ENCODE results near the gene ATF6. TPM values are rescaled to one million over a fixed set of nuclear protein-coding genes. Genes with fewer than 3 reads are reported as not detected.

The ATF6 gene
- total RNA-seq, 1 experiment from 2014 or later = 16.4 TPM

DNA sequence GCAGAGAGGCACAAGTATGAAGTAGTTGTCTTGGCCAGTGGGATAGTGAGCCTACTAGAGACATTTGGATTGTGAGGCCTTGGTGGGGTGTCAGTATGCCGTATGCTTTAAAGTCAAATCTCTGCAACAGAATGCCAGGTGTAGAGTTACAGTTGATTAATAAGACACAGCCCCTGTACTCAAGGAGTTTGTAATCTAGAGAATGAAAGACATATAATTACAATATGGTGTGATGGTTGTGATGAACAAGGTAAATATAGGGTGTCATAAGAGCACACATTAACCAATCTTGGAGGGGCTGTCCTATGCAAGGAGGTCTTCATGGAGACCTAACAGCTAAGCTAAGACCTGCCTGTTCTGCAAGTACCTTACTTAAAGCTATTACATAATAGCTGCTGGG lies 113.1 kb downstream of the ATF6 start:
- H3K27me3 ChIP-seq (ENCODE audit: control insufficient read depth, insufficient read depth, low read length) = no peaks in the 10 kb centered on the region
- TF ChIP-seq TCF7L2 (IDR thresholded peaks at IDR 0.05; ENCODE audit: low read depth, low read length) (no peak), POLR2AphosphoS5 (IDR thresholded peaks at IDR 0.05; ENCODE audit: low read depth, low read length) (no peak), SIN3A (IDR thresholded peaks at IDR 0.05; ENCODE audit: borderline replicate concordance, insufficient read depth, low read depth, low read length) (no peak)
- TF ChIP-seq, protein P1, sequence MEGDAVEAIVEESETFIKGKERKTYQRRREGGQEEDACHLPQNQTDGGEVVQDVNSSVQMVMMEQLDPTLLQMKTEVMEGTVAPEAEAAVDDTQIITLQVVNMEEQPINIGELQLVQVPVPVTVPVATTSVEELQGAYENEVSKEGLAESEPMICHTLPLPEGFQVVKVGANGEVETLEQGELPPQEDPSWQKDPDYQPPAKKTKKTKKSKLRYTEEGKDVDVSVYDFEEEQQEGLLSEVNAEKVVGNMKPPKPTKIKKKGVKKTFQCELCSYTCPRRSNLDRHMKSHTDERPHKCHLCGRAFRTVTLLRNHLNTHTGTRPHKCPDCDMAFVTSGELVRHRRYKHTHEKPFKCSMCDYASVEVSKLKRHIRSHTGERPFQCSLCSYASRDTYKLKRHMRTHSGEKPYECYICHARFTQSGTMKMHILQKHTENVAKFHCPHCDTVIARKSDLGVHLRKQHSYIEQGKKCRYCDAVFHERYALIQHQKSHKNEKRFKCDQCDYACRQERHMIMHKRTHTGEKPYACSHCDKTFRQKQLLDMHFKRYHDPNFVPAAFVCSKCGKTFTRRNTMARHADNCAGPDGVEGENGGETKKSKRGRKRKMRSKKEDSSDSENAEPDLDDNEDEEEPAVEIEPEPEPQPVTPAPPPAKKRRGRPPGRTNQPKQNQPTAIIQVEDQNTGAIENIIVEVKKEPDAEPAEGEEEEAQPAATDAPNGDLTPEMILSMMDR (IDR thresholded peaks at IDR 0.05) = no peak
- TF ChIP-seq, protein P2, sequence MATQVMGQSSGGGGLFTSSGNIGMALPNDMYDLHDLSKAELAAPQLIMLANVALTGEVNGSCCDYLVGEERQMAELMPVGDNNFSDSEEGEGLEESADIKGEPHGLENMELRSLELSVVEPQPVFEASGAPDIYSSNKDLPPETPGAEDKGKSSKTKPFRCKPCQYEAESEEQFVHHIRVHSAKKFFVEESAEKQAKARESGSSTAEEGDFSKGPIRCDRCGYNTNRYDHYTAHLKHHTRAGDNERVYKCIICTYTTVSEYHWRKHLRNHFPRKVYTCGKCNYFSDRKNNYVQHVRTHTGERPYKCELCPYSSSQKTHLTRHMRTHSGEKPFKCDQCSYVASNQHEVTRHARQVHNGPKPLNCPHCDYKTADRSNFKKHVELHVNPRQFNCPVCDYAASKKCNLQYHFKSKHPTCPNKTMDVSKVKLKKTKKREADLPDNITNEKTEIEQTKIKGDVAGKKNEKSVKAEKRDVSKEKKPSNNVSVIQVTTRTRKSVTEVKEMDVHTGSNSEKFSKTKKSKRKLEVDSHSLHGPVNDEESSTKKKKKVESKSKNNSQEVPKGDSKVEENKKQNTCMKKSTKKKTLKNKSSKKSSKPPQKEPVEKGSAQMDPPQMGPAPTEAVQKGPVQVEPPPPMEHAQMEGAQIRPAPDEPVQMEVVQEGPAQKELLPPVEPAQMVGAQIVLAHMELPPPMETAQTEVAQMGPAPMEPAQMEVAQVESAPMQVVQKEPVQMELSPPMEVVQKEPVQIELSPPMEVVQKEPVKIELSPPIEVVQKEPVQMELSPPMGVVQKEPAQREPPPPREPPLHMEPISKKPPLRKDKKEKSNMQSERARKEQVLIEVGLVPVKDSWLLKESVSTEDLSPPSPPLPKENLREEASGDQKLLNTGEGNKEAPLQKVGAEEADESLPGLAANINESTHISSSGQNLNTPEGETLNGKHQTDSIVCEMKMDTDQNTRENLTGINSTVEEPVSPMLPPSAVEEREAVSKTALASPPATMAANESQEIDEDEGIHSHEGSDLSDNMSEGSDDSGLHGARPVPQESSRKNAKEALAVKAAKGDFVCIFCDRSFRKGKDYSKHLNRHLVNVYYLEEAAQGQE (IDR thresholded peaks at IDR 0.05; ENCODE audit: insufficient read depth in 1 of 2, low read depth in 2 of 2, low read length in 1 of 2) = no peak
- no TSS peak for BruUV-seq (replicated peaks)
- in situ Hi-C loops (cut with HindIII; ENCODE audit: low pct_unique_long_range_greater_than_20kb, low sequenced_read_pairs) = no loop called here
- intact Hi-C loops (cut with micrococcal nuclease; ENCODE audit: unreplicated experiment) = loop anchor here (10.0 kb wide), 1 partner anchor 46 kb away; no protein-coding TSS in a partner anchor
- H3K4me1 ChIP-seq (ENCODE audit: control insufficient read depth, insufficient read depth, low read length) = no peaks in the 10 kb centered on the region; the same call in 1 of the 2 replicates
- DNase-seq (ENCODE audit: low read depth, low spot score) (no peak), ATAC-seq (no peak)
- H3K27ac ChIP-seq (ENCODE audit: low read length) = no peak overlapping the region
- ChIA-PET CTCF (no interaction called here), POLR2A (no interaction called here)
- no peaks in the 10 kb centered on the region for H3K9me3 ChIP-seq (ENCODE audit: control insufficient read depth, insufficient read depth, low read depth, low read length)
- H3K36me3 ChIP-seq (ENCODE audit: control insufficient read depth, insufficient read depth, low read length) = no peaks in the 10 kb centered on the region
- H3K4me3 ChIP-seq (ENCODE audit: low read depth in 2 of 2, low read length in 2 of 2) = no peak overlapping the region

DNA sequence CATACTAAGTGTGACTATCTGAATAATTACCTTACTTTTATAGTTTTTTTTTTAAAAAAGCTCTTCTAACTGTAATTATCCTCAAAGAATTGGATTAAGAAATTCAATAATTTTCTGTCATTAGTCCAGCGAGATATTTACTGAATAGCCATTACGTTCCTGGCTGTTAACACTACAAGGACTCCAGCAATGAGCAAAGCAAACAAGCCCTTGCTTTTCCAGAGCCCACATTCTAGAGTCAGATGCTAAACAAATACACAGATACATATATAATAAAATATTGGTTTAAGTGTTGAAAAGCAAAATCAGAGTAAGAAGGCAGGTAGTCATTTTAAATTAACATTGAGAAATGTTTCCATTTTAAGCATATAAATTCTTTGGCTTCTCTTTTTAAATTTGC lies 118.4 kb downstream of the ATF6 start:
- H3K4me1 ChIP-seq (ENCODE audit: control insufficient read depth, insufficient read depth, low read length) = no peaks in the 10 kb centered on the region; the same call in 1 of the 2 replicates
- DNase-seq (ENCODE audit: low read depth, low spot score) (no peak), ATAC-seq (no peak)
- H3K9me3 ChIP-seq (ENCODE audit: control insufficient read depth, insufficient read depth, low read depth, low read length) = no peaks in the 10 kb centered on the region
- in situ Hi-C loops (cut with HindIII; ENCODE audit: low pct_unique_long_range_greater_than_20kb, low sequenced_read_pairs) (no loop called here), intact Hi-C loops (cut with micrococcal nuclease; ENCODE audit: unreplicated experiment) (no loop called here)
- H3K27me3 ChIP-seq (ENCODE audit: control insufficient read depth, insufficient read depth, low read length) = no peaks in the 10 kb centered on the region
- TF ChIP-seq SIN3A (IDR thresholded peaks at IDR 0.05; ENCODE audit: borderline replicate concordance, insufficient read depth, low read depth, low read length) = no peak
- TF ChIP-seq, protein P2 (IDR thresholded peaks at IDR 0.05; ENCODE audit: insufficient read depth in 1 of 2, low read depth in 2 of 2, low read length in 1 of 2) = no peak
- TF ChIP-seq TCF7L2 (IDR thresholded peaks at IDR 0.05; ENCODE audit: low read depth, low read length) = no peak
- TF ChIP-seq POLR2AphosphoS5 (IDR thresholded peaks at IDR 0.05; ENCODE audit: low read depth, low read length) = no peak
- TF ChIP-seq, protein P1 (IDR thresholded peaks at IDR 0.05) = no peak
- H3K27ac ChIP-seq (ENCODE audit: low read length) = no peak overlapping the region
- H3K36me3 ChIP-seq (ENCODE audit: control insufficient read depth, insufficient read depth, low read length) = no peaks in the 10 kb centered on the region
- no peak overlapping the region for H3K4me3 ChIP-seq (ENCODE audit: low read depth in 2 of 2, low read length in 2 of 2)
- no TSS peak for BruUV-seq (replicated peaks)
- ChIA-PET CTCF (no interaction called here), POLR2A (no interaction called here)

Measured in Panc1 (cell line).